COR-L47 (cell line): ENCODE data around the gene MYO9B.

ENCODE experiments used
- DNase-seq: peaks from one replicate; lab custom pipeline; 2025; lab: John Stamatoyannopoulos, UW

Gene MYO9B

GRCh38 chr19:17243830-17244617 is 168.4 kb downstream of the MYO9B start:
- DNase-seq, result no peak

- no peak for DNase-seq
These were observed 169.3 kb downstream of the MYO9B start for GRCh38 chr19:17244618-17245534.

- DNase-seq, result no peak
These were observed 170.0 kb downstream of the MYO9B start, which contains the start of gene NR2F6 for GRCh38 chr19:17245535-17245984. Gene NR2F6 (minus strand): TSS chr19:17245919. CDS start chr19:17245220, 699 bp downstream.

- DNase-seq, result no peak
These were observed 171.3 kb downstream of the MYO9B start for GRCh38 chr19:17246681-17247425.

GRCh38 chr19:17248011-17248776 is 172.6 kb downstream of the MYO9B start:
- no peak for DNase-seq

GRCh38 chr19:17249887-17250548 is 174.4 kb downstream of the MYO9B start:
- DNase-seq, result no peak

GRCh38 chr19:17254636-17255035 is 179.1 kb downstream of the MYO9B start:
- DNase-seq, result no peak

- no peak for DNase-seq
These were observed 179.6 kb downstream of the MYO9B start for GRCh38 chr19:17255150-17255621.

- no peak for DNase-seq
These were observed 180.6 kb downstream of the MYO9B start for GRCh38 chr19:17256130-17256529.

- DNase-seq, result no peak
These were observed 183.7 kb downstream of the MYO9B start for GRCh38 chr19:17259118-17259780.

- DNase-seq, result no peak
These were observed 184.4 kb downstream of the MYO9B start for GRCh38 chr19:17259934-17260333.

GRCh38 chr19:17260842-17261325 is 185.3 kb downstream of the MYO9B start:
- peak; percentile 77 for DNase-seq

- no peak for DNase-seq
These were observed 187.0 kb downstream of the MYO9B start for GRCh38 chr19:17262557-17262956.
